Stimulated activated CD4-positive, alpha-beta T cell treated with anti-CD3 and anti-CD28 coated beads, Interleukin-4, amount 100 ng/mL, for 4 hours (primary cell): ENCODE measurements around the gene TLCD1.
A peak's percentile ranks its signal among the peaks of the same experiment; 100 is the strongest.

Experiments used
- DNase-seq, 2 experiments: peaks; one replicate each; pipeline ENCODE4 v3.0.0-alpha.2; 2020

TLCD1 gene

DNA sequence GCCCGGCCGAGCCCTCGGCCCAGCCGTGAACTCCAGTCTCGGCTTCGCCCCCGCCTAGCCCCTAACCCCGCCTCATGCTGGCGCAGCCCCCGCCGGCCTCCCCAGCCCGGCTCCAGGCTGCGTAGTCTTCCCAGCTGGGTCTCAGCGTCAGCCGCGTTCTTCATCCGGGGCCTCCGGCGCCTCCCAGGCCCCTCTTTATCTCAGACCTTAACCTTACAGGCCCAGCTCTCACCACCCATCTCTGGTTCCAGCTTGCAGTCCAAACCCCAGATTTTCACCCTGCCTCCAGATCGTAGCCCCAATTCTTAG lies 14.4 kb downstream of the TLCD1 start, which contains the start of gene PROCA1:
PROCA1 (minus strand) TSS at position 166 of the 309 bp plus-strand sequence. CDS start 228 bp downstream, outside the sequence.
- DNase-seq = peak in 1 of 2 experiments; percentile 23

DNA sequence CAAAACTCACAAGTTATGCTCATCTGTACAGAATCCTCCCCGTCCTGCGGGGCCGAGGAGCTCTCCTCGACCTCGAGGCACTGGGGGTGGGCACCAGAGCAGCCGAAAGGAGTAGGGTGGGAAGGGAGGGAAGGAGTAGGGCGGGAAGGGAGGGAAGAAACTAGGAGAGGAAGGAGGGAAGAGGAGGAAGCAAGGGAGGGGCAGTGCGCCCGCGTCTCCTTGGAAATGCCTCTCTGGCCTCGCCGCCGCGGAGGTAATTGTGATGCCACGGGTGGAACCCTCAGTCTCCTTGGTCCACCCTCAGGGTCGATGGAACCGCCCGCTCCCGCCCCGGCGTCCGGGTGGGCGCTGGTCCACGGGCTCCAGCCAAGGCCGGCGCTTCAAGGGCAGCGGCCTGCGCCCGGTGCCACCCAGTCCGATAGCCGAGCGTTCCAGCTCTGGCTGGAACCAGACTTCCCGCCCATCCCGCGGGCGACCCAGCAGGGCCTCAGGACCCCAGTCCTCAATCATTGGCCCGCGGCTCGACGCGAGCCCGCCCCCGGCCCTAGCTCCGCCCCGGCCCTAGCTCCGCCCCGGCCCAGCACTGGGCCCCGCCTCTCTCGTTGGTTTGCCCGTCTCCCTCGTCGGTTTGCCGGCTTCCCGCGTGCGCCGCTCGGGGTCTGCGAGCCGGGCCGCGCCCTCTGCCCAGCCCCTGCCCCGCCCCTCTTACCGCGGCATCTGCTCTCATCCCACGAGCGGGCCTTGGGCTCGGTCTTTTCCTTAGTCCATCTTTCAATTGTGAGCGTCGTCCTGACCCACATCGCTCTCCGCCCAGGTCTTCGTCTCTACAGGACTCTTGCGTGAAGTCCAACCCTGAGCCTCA lies 14.9 kb downstream of the TLCD1 start:
- peak; percentile 89 for DNase-seq

DNA sequence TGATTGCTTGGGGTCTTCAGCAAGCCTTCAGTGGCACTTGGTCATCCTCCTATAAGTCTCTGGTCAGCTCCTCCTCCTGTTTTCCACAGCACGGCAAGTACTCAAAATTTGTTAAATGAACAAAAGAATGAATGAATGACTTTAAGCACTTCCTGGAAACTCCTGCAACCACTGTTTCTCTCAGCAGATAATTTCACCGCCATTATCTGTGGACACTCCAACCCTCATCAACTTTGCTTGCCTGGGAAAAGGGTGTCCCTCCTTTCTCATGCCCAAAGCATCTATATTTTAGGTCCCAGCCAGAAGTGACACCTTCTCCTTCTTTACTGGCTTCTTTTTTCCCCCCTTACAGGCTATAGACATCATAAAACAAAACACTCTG lies 18.7 kb downstream of the TLCD1 start:
- no peak for DNase-seq

DNA sequence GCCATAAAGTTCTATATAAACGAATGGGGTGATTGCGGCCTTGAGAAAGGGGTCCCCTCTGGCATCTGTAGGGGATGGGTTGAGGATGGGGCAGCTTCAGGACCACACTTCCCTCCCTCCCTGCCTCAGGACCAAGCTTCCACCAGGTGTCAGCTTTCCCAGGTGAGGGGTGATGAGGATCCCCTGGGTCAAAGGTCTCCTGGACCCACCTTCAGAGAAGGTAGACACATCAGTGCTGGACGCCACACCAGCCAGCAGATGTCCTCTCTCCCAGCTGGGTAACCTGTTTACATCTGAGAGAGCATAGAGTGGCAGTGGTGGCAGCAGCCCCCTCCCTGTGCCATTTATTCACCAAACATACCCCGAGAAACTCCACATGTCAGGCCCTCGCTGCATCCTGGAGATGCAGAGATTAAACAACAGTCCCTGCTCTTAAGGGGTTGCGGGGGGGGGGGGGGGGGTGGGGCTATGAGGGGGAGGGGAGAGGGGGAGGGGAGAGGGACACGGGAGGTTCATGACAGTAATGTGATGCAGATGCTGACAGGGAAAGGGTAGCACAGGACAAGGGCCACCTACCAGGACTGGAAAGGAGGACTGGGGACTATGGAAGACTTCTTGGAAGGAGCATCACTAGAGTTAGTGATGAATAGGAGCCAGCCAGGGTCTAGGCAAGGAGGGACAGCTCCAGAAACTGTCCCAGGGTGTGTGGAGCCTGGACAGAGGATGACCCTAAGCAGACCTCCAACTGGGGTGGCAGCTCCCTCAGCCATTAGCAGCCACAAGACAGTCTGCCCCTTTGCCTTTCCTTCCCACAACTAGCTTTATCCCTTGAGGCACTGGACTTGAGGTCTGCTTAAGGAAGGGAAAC lies 19.3 kb downstream of the TLCD1 start:
- DNase-seq = no peak

DNA sequence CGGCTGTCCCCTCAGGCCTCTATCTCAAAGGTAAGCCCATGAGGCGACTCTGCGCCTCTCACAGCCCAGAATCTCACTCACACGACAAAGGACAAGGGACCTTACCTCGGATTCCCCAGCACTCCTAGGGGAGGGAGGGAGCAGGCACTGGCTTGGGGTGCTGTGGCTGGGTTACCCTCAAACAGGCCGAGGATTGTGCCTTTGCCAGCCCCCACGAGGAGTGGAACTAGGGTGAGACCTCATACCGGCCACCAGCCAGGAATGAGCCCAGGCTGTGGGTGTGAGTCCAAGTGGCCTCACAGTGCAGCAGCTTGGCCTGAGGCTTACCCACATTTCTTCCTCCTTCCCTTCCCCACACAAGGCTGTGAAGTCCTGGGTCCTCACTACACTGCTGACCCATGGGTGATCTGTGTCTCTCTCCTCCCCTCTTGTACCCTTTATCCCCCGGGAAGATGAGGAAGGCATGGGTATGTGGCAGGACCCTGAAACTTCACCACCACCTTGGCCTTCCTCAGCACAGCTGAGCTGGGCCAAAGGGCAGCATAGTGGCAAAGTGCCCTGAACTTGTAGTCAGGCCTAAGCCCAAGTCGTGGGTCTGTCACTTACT lies 20.2 kb downstream of the TLCD1 start:
- no peak for DNase-seq

DNA sequence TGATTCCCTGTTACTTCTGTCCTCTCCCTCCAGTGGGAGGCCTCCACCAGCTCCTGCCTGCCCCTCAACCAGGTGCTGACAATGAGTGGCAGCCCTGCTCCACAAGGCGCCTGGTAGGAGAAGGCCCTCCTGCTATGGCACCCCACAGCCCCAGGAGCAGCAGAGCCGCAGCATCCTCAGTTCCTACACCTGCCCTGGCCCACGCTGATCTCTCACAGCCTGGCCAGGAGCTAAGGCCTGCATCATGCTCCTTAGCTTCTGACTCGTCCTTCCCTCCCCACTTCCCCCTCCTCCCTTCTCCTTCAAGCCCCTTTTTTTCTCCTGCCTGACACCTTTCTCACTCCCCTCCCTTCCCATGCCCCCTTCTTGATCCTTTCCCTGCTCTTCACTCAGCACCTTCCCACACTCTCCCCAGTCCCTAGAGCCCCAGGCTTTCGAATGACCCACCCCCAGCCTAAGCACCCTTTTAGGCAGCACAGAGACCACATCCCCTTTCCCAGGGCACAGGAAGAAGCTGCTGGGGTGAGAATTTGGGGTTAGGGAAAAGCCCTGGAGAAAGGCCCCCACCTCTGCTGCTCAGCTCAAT lies 20.9 kb downstream of the TLCD1 start:
- DNase-seq = no peak

DNA sequence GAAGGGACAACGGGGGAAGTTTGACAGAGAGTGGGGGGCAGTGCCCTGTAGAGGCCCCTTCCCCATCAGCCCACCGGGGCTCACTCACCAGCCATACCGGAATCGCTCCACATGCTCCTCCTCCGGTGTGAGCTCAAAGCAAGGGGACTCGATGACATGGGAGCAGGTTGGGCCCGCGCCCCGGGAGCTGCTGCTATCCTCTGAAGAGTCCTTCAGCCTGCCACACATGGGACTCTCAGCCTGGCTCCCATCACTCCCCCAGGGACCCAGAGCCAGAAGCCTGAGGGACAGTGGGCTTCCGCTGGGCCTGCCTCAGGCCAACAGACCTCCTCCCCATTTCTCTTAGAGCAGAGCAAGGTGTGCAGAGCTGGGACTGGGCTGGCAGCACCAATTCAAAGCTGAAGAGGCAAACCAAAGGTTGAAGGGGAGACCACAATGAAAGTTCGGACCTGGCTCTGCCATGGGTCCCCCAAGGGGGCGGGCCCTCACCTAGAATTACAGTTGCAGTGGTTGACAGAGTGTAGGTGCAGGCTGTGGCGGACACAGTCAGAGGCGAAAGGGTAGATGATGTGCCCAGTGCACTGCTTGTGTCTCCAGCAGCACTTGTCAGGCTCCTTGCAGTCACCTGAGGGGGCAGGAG lies 21.7 kb downstream of the TLCD1 start:
- no peak for DNase-seq

DNA sequence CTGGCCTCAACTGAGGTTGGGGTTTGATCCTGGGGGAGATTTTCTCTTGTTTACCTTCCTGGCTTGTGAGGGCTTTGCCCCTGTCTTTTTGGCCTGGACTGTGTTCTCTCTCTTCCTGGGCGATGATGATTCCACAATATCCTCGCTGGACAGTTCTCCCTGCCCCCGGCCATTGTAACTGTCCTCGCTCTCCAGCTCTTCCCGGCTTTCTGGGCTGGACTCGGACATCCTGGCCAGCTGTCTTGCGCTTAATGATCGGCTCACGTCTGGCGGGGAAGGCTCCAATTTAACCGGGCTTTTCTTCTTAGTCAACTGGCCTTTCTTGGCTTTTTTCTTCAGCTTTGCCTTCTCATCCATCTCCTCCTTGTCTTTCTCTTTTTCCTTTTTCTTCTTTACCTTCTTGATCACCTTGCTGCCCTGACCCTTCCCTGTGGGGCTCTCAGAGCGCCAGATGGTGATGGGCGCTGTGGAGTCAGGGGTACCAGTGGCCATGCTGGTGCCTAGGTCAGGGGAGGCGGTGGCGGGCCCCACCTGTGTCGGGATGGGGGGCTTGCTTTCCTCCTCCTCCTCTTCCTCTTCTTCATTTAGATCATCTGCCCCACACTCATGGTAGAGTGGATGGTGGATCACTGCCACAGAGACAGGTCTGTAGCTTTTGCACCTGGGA lies 22.3 kb downstream of the TLCD1 start:
- DNase-seq = no peak

DNA sequence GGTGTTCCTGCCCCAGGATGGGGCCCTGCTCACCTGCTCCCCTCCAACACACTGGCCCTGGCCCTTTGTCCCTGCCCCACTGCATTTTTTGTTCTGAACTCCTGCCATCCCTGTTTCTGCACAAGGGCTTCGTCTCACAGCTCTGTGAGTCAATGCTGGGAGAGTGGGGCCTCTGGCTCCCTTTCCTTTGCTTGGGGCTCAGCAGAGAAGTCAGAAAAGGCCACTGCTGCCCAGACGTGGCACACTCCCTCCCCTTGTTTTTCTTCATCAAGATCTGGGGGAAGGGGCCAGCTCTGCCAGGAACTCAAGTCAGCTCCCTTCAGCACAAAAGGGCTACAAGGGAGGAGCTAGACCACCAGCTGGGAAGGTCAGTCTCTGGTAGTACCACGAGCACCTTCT lies 23.3 kb downstream of the TLCD1 start:
- DNase-seq = no peak

DNA sequence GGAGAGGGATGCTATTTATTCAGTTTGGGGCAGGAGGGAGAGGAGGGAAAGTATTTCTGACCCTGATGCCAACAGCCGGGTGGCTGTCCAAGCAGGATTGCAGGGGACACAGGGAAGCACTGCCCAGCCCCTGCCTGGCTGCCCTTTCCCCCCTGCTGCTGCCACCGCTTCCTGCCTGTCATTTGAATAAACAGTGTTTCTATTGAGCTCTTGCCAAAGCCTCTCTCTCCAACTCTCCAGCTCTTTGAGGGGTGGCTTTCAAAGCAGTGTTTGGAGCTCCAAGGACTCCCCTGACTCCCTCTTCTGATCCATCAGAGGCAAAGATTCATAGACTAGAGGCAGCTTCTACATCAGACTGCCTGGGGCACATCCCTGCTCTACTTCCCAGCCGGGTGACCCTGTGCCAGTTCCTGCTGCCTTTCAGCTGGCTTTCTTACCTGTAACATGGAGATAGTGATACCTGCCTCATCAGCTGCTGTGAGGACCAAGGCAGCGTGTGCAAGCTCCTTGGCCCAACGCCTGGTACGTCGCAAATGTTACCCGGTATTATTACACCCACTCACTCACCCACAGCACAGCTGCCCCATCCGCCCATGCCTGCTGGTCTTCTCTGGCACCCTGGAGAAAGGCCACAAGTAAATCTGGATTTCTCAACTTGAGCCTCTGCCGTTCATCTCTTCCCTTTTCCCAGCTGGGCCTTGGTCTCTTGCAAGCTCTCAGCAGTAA lies 23.8 kb downstream of the TLCD1 start:
- DNase-seq = no peak

DNA sequence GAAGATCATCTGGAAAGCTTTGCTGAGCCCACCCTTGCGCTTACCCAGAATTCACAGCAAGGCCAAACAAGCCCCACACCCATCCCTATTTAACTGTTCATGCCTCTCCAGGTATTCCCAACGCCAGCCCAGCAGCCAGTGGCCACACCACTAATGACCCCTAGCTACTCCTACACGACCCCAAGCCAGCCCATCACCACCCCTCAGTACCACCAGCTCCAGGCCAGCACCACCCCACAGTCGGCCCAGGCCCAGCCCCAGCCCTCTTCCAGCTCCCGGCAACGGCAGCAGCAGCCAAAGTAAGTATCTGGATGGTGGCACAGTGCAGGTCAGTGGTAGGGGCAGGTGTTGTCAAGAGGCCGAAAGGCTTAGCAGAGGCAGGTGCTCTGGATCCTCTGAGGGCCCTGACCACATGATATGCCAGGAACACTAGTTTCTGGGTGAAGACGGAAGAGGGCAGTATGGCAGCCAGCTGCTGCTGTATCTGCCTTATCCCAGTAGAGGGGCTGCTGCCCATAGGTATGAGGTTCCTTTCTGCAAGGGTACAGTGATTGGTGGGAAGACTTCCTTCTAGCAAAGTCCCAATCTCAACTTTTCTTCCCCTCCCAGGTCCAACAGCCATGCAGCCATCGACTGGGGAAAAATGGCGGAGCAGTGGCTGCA lies 25.1 kb downstream of the TLCD1 start:
- DNase-seq = no peak

DNA sequence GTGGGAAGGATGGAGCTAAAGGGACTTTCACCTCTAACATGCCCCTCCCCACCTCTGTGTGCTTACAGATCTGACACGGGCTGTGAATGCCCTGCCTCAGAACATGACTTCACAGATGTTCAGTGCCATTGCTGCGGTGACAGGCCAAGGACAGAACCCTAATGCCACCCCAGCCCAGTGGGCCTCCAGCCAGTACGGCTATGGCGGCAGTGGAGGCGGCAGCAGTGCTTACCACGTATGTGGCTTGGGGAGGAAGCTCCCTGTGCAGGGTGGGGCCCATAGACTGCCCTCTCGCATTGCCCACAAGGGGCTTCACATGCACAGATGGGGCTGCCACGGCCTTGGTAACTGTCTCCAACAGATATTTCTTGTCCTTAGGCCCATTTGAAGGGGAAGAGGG lies 25.8 kb downstream of the TLCD1 start:
- DNase-seq = no peak

DNA sequence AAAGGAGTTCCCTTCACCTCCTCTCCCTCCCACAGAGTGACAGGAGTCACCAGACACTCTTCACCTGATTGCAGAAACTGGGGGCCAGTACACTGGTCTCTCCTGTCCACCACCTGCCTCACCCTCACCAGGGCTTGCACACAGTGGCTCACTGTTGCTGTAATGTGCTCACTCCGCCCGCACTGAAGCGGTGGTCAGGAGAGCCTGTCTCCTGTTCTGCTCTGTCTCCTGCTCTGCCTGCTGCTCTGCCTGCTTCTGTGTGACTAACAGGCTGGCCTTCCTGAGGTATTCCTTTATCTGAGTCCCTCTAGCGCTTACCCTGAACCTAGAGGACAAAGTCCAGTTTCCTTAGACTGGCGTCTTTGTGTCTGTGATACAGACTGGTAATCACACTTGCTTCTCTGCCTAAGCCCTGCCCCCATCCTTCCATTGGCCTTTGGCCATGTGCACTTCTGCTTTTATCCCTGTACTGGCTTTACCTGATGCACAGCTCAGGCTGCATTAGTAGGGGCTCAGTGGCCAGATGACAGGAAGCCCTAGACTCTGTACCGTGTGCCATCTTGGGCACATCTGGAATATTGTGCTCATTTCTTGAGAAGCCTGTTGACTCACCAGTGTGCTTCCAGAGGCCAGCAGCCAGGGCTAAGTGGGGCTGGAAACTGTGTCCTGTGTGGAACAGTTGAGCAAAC lies 27.6 kb downstream of the TLCD1 start:
- DNase-seq = no peak

DNA sequence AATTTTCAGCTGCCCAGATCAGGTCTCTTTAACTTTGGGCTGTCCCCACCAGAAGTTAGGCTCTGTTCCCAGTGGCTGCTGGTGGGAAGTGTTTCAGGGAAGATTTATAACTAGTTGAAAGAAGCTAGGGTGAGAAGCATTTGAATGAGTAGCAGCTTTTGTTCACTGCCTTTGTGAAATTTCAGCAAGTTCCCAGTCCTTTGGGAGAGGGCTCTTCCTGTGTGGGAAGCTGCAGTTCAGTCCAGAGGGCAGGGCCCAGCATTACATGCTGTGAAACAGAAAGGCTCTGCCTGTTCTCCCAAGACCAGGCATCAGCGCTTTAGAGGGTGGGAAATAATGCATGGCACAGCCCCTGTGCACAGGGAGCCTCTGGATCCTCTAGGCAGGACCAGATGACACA lies 32.2 kb downstream of the TLCD1 start:
- no peak for DNase-seq

DNA sequence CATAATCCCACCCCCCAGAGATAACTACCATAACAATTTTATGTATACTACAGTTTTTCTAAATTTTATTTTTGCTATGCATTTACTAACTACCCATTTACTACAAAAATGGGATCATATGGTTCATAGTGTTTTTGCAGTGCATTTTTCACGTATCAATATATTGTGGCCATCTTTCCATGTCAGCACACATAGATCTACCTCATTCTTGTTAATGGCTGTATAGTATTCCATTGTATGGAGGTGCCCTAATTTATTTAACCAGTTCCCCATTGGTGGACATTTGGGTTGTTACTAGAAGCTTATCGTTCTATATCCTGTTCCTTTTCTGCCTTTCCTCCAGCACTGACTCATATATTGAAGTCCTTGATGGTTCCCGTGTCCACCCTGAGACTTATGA lies 37.0 kb downstream of the TLCD1 start:
- no peak for DNase-seq

DNA sequence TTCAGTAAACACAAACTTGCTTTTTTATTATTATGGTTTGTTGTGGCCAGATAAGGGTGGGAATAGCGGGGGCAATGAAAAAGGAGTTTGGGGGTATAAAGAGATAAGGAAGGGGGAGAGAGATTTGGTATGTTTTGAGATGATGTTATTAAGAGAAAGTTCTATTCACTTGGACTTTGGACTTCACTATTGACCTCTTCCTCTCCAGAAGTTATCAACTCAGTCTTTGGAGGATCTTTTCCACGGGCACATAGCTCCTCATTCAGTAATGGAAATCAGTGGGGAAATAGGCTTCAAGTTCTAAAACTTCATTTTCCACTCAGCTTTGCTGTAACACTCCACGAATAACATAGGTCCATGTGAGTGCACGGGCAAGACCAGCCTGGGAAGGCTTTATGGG lies 37.6 kb downstream of the TLCD1 start:
- no peak for DNase-seq

DNA sequence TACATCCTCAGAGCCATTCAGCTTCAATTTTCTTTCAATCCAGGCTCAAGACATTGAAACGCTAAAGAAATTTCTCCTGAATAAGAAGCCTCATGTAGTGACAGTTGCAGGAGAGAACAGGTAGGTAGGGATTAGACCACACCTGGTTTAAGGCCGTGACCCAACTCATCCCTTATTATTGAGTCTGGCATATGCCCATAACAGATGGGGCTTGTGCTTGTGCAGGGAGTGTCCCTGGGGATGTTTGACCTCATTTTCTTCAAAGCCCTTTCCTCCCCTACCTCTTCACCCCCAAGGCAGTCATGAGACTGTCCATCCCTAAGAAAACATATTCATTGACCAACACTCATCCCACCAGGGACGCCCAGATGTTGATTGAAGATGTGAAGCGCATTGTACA lies 39.7 kb downstream of the TLCD1 start:
- no peak for DNase-seq

DNA sequence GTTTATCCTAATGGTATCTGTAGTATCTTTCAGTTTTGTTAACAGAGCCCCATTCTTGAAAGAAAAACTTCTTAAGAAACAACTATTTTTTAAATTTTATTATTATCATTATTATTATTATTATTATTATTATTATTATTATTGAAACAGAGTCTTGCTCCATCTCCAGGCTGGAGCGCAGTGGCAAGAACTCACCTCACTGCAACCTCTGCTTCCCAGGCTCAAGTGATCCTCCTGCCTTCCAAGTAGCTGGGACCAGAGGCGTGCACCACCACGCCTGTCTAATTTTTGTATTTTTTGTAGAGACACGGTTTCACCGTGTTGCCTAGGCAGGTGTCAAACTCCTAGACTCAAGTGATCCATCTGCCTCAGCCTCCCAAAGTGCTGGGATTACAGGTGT lies 40.7 kb downstream of the TLCD1 start:
- DNase-seq = no peak

DNA sequence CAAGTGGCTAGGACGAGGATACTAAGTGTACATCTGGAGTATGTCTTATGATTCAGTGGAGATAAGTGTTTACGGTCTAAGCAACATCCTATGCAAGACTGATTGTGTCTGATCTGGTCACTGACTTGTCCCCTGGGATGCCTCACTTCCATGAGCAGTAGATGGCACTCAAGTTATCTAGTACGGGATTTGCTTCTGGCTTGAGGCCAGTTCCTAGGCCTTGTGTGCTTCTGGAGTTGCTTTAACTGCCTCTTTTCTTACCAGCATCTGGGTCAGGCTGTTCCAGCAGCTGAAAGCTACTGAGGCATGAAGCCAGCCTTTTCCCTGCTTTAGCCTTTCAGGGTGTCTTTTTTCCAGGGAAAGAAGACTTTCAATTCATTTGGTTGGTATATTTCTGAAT lies 41.1 kb downstream of the TLCD1 start:
- DNase-seq = no peak

DNA sequence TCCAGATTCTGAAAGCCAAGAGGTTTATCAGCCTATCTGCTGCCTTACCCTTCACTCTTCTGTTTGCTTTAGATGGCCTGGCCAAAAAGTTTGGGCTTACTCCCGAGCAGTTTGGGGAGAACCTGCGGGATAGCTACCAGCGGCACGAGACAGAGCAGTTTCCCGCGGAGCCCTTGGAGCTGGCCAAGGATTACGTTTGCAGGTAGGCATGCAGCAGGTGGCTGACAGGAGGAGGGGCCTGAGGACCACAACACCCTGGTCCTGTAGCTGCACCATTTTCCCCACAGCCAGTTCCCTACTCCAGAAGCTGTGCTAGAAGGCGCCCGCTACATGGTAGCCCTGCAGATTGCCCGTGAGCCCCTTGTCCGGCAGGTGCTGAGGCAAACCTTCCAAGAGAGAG lies 43.4 kb downstream of the TLCD1 start:
- DNase-seq = no peak
